GM19193 (cell line): ENCODE measurements around the gene BANK1.

Experiments used
- POLR2A ChIP-seq: IDR thresholded peaks from 4 replicates; pipeline ENCODE4 v1.6.1; 2011; ENCODE audit not compliant: insufficient read depth, insufficient read length; ENCODE audit errors: extremely low read depth

The BANK1 gene

GRCh38 chr4:101853028-101853427 is 62.5 kb downstream of the BANK1 start:
- no peak for TF ChIP-seq POLR2A

- no peak for TF ChIP-seq POLR2A
Measured at GRCh38 chr4:101853691-101854090, 63.2 kb downstream of the BANK1 start.

DNA sequence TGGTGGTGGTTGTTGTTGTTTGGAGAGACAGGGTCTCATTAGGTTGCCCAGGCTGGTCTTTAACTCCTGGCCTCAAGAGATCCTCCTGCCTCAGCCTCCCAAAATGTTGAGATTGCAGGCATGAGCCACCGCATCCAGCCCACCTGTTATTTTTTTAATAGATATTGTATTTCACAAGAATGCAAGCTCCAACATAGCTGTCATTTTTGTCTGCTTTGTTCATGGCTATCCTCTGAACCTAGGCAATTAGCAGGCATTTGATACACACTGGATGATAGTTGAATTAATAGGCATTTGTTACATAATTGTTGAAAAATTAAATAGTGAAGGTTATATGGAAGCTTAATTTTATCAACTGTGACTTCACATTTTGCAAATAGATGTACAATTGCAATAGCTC is 64.7 kb downstream of the BANK1 start:
- TF ChIP-seq POLR2A: no peak

GRCh38 chr4:101856149-101856548 is 65.6 kb downstream of the BANK1 start:
- TF ChIP-seq POLR2A: no peak

DNA sequence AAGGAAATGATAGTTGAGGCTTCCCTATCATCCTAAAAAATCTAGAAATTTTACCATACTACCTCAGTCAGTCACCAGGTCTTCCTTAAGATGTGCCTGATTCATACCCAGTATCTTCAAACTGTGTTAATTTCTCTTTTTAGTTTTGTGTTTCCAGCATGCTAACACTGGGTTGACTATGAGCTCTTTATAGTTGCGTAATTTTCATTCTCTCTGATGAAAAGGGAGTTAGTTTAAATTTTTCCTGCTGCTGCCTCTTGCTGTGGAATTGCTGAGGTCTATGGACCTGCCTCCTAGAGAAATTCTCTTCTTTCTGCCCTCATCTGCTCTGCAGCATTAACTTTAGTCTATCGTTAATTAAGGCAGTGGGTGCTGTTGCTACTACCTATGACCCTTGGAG is 66.6 kb downstream of the BANK1 start:
- no peak for TF ChIP-seq POLR2A

- no peak for TF ChIP-seq POLR2A
Measured at GRCh38 chr4:101858641-101859040, 68.1 kb downstream of the BANK1 start.

DNA sequence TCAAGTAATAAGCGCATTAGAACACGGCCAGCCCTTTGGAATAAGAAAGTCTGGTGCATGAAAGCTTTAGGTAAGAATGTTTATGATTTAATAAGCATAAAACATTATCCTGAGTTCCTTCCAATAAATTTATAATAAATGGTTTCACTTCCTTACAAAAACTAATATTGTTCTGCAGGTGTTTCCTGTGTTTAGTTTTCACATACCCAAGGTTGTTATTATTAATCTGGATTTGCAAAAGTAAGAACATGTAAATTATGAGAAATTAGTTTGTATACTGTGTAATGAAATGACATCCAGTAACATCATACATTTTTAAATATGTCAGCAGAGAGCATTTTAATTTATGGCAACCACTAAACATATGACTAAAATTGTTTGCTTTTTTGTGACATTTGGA is 72.1 kb downstream of the BANK1 start:
- no peak for TF ChIP-seq POLR2A

- TF ChIP-seq POLR2A: no peak
Measured at GRCh38 chr4:101864660-101865059, 74.1 kb downstream of the BANK1 start.

DNA sequence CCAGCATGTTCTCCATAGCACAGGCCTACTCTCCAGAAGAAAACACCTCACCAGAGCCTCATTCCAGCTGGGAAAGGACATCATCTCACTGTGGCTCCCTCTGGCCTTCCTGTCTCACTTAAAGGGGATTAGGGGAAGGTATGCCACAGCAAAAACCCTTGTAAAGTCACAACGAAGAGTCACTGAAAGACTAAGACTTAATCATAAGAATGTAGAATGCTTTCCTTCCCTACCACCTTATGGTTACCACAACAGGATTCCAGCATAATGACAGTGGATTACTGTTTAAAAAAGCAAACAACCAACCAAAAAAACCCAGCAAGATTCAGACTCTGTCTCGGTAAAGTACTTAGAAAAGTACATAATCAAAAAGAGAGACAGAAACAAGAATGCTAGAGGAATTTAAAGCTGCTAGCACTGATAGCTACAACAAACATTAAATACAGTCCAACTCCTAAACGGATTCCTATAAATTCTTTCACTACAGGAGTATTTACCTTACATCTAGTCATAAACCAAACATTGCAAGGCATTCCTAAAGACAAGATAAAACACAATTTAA is 75.1 kb downstream of the BANK1 start:
- no peak for TF ChIP-seq POLR2A

GRCh38 chr4:101870874-101871273 is 80.3 kb downstream of the BANK1 start:
- no peak for TF ChIP-seq POLR2A

- no peak for TF ChIP-seq POLR2A
Measured at GRCh38 chr4:101871962-101872676, 81.6 kb downstream of the BANK1 start.

- TF ChIP-seq POLR2A: no peak
Measured at GRCh38 chr4:101885574-101885973, 95.0 kb downstream of the BANK1 start.

DNA sequence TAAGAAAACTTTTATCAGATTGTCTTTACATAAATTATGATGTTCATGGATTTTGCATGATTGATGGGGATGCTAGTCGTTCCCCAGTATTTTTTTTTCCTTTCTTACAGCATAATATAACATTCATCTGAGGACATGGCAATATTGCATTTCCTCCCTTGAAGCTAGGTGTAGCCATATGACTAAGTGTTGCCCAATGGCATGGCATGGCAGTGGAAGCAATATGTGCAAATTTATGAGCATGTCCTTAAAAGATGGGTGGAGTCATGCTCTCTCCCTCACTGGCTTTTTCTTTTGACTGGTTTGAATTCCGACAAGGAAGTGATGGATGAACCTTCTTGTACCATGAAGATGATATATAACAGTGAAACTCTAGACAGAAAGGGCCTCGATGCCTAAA is 96.3 kb downstream of the BANK1 start:
- no peak for TF ChIP-seq POLR2A

- no peak for TF ChIP-seq POLR2A
Measured at GRCh38 chr4:101888472-101888871, 97.9 kb downstream of the BANK1 start.

- no peak for TF ChIP-seq POLR2A
Measured at GRCh38 chr4:101910786-101911373, 120.3 kb downstream of the BANK1 start.

- no peak for TF ChIP-seq POLR2A
Measured at GRCh38 chr4:101911616-101912015, 121.1 kb downstream of the BANK1 start.
